SJSA1 (cell line): Measurements from ENCODE around the gene UMAD1. TPM values are rescaled to one million over a fixed set of nuclear protein-coding genes. Genes with fewer than 3 reads are reported as not detected.

Experiments
- DNase-seq, 2 experiments: peaks; one replicate each; pipeline ENCODE4 v3.0.0-alpha.2; 2015 to 2020; ENCODE audit warnings: low spot score in 2 of 2, low read depth in 1 of 2
- H3K27ac ChIP-seq: fragments of 250-450 bp; sonication (Bioruptor Pico); 2 replicates; pipeline ENCODE4 v1.5.1; 2020; ENCODE audit warnings: mild to moderate bottlenecking, moderate library complexity
- H3K27me3 ChIP-seq: fragments of 250-450 bp; sonication (Bioruptor Pico); replicated peaks from 2 replicates; pipeline ENCODE4 v1.5.1; 2020; ENCODE audit warnings: mild to moderate bottlenecking, moderate library complexity
- H3K36me3 ChIP-seq: fragments of 250-450 bp; sonication (Bioruptor Pico); 2 replicates; pipeline ENCODE4 v1.5.1; 2020; ENCODE audit warnings: mild to moderate bottlenecking
- H3K4me1 ChIP-seq: fragments of 250-450 bp; sonication (Bioruptor Pico); replicated peaks from 2 replicates; pipeline ENCODE4 v1.6.1; 2021; ENCODE audit warnings: mild to moderate bottlenecking
- H3K4me3 ChIP-seq: fragments of 250-450 bp; sonication (Bioruptor Pico); 2 replicates; pipeline ENCODE4 v1.5.1; 2020; ENCODE audit warnings: mild to moderate bottlenecking
- H3K9me3 ChIP-seq: fragments of 250-450 bp; sonication (Bioruptor Pico); replicated peaks from 2 replicates; pipeline ENCODE4 v1.5.1; 2020; ENCODE audit warnings: mild to moderate bottlenecking
- total RNA-seq: library from RNA; depleted of rRNA; stranded (reverse); fragments of >200 nt; shearing (Covaris generic); gene quantifications from 2 replicates; pipeline ENCODE4 v1.2.3, GENCODE V29; 2014

Gene UMAD1
- total RNA-seq, 1 experiment from 2014 or later: 19.3 TPM

DNA sequence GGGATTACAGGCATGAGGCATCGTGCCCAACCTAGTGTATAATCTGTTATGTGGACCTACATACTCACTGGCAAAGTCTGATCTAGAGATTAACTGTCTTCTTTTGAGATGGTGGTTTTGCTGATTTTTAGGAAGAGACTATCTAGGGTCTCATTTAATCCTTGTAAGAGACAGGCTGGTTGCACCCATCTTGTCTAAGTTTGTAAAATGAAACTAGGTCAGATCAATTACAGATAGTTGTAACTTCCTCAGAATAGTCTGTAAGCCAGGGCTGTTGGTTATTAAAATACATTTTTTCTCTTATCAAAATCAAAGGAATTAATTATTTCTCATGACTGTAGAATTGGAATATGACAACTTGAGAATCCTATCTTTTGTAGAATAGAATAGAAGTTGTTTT lies 142.4 kb downstream of the UMAD1 start:
- H3K4me3 ChIP-seq: no peak overlapping the region
- H3K36me3 ChIP-seq: no peaks in the 10 kb centered on the region
- H3K4me1 ChIP-seq: peaks cover 4% of the 10 kb centered on the region
- no peak for DNase-seq
- H3K9me3 ChIP-seq: no peaks in the 10 kb centered on the region
- H3K27ac ChIP-seq: no peak overlapping the region
- H3K27me3 ChIP-seq: no peaks in the 10 kb centered on the region

DNA sequence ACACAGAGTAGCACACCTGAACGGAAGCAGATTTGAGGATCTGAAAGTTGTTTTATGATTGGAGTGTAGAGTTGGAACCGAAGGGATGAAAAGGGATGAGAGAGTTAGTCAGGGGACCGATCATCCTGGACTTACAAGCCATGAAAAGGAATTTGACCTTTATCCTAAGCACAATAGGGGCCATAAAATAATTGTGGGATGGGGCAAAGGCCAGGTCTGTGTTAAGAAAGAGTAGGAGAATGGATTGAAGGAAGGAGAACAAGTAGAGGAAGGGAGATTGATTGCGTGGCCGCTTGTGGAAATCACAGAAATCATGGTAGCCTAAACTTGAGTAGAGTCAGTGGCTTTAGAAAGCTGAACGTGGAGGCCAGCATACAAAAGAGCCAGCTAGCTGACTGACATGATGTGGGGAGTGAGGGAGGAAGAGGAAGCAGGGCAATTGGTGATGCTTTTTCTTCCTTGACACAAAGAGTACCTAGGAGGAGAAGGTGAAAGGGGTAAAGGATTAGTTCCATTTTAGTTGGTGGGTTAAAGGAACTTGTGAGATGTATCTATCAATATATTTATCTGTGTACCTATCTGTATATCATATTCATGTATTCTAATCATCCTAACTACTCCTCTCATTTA lies 144.9 kb downstream of the UMAD1 start:
- H3K27me3 ChIP-seq: no peaks in the 10 kb centered on the region
- H3K9me3 ChIP-seq: no peaks in the 10 kb centered on the region
- H3K4me1 ChIP-seq: no peaks in the 10 kb centered on the region
- no peaks in the 10 kb centered on the region for H3K36me3 ChIP-seq
- no peak overlapping the region for H3K27ac ChIP-seq
- no peak overlapping the region for H3K4me3 ChIP-seq
- DNase-seq: no peak

DNA sequence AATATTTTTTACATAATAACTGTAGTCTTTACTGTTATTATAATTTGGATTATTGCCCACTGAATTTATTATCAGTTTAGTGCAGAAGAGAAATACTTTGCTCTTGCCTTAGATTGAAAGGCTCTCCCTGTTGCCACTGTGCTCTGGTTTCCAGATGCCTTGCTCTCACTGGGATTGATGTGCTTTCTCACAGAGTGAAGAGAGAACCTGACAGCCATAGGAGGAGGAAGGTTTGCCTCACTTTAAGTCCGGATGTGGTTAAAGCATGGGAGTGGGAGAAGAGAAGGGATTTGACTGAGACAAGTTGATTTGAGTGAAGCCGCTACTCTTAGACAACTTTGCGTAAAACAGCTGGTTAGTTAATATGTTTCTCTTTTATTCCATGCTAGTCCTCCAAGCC lies 146.0 kb downstream of the UMAD1 start:
- Histone ChIP-seq H3K27ac (no peak overlapping the region), H3K27me3 (no peaks in the 10 kb centered on the region), H3K4me3 (no peak overlapping the region), H3K36me3 (no peaks in the 10 kb centered on the region), H3K4me1 (no peaks in the 10 kb centered on the region), H3K9me3 (no peaks in the 10 kb centered on the region)
- no peak for DNase-seq

DNA sequence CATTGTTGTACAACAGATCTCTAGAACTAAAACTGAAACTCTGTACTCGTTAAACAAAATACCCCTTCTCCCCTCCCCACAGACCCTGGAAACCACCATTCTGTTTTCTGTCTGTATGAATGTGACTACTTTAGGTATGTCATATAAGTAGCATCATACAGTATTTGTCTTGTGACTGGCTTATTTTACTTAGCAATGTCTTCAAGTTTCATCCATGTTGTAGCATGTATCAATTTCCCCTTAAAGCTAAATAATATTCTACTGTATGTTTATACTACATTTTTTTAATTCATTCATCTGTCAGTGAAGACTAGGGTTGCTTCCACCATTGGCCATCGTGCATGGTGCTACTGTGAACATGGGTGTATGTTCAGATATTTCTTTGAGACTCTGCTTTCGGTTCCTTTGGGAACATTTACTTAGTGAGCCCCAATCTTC lies 149.0 kb downstream of the UMAD1 start:
- Histone ChIP-seq H3K27ac (no peak overlapping the region), H3K4me3 (no peak overlapping the region), H3K4me1 (no peaks in the 10 kb centered on the region), H3K36me3 (no peaks in the 10 kb centered on the region), H3K9me3 (no peaks in the 10 kb centered on the region), H3K27me3 (no peaks in the 10 kb centered on the region)
- no peak for DNase-seq

DNA sequence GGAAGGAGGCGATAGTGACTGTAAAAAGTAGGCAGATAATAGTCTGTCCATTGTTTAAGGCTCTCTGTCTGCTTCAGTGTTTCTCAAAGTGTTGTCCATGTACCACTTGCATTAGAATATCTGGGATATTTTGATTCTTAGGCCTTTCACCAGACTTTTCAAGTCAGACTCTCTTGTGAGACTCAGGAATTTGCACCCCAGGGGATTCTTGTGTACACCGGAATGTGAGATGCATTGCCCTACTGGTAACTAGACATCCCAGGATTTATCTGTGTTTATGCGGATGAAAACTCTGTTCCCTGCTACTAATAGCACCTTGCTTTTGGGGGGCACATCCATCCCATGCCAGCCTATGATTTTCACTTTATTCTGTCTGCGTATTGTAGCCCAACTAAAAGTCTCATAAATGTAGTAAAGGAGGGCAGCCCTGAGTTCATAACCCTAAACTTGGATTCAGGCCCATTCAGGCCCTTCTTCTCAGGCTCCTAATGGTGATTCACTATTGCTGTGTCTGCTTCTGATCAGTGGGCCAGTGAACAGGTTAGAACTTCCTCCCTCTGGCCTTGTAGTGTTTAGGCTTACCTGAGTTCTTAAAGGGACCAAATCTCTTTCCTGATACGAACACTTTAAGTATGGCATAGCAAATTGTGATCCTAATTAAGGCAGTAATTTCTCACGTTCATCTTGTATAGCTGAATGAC lies 149.6 kb downstream of the UMAD1 start:
- Histone ChIP-seq H3K27me3 (no peaks in the 10 kb centered on the region), H3K9me3 (no peaks in the 10 kb centered on the region), H3K27ac (no peak overlapping the region), H3K4me1 (no peaks in the 10 kb centered on the region), H3K36me3 (no peaks in the 10 kb centered on the region), H3K4me3 (no peak overlapping the region)
- no peak for DNase-seq

DNA sequence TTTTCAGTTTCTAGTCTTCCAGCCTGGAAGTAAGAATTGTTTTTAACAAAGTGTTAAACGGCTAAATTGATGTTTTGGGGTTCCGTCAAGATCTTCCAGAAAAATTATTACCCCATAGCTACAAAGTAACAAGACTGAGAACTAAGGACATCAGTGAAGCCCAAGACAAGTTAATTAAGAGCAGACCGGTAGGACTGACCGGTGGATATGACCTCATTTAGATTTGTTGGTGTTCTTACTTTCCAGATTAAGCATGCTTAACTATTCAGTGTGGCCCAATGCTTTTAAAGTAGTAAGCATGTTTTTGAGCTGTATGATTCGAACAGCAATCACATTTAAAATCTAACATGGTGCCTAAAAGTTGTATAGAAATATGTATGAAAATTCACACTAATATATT lies 151.0 kb downstream of the UMAD1 start:
- Histone ChIP-seq H3K4me3 (no peak overlapping the region), H3K27ac (no peak overlapping the region), H3K27me3 (no peaks in the 10 kb centered on the region), H3K36me3 (no peaks in the 10 kb centered on the region), H3K4me1 (peaks cover 5% of the 10 kb centered on the region; the same call in 1 of the 2 replicates), H3K9me3 (no peaks in the 10 kb centered on the region)
- DNase-seq: no peak

DNA sequence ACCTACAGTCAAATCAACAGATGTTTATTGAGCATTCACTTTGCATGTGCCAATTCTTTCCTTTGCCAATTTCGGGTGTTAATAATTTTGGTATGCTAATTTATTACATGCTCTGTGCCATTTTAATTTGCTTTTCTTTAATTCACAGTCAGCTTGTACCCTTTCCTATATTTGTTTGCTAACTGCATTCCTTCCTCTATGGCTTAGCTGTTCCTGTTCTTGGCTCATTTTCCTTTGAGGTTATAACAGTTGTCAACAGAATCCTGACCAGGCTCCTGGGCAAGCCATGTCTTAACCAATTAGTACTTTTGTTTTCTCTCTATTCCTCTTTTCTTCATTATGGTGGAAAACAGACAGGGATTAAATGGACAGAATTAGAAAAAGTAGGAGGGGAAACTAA lies 151.5 kb downstream of the UMAD1 start:
- Histone ChIP-seq H3K36me3 (no peaks in the 10 kb centered on the region), H3K4me1 (peaks cover 5% of the 10 kb centered on the region; the same call in 1 of the 2 replicates), H3K9me3 (no peaks in the 10 kb centered on the region), H3K4me3 (no peak overlapping the region), H3K27ac (no peak overlapping the region), H3K27me3 (no peaks in the 10 kb centered on the region)
- DNase-seq: no peak

DNA sequence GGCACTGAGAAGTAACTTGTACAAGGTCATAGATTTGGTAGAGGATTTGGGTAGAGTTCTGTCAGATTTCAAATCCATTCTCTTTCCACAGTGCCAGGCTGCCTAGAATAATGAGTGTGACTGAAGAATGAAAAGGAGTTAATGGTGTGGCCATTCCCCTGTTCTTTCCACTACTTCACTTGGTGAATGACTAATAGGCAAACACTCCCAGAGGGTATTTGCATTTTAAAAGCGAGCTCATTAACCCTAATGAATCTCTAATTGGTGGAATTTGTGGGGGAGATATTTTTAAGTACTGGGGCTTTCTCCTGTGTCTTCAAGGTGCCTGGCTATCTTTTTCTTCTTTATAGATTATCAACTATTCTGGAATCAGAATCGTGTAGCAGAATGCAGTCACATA lies 152.7 kb downstream of the UMAD1 start:
- Histone ChIP-seq H3K27me3 (no peaks in the 10 kb centered on the region), H3K4me1 (peaks cover 5% of the 10 kb centered on the region; the same call in 1 of the 2 replicates)

DNA sequence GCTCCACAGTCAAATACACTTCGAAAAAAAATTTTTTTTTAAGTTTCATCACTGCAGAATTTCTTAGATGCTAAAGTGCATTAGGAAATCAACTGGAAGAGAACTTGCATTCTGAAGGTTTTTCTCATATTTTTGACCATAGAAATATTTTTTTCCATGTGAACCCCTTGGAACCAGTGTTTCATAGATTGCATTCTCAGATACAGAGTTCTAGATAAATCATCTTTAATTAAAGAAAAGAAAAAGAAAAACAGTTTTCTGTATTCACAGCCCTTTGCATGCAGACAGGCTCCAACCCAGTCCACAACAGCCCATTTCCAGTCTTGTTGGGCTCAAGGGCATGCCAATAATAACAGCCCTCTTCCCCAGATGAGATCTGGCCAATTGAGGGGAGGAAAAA lies 153.4 kb downstream of the UMAD1 start:
- Histone ChIP-seq H3K4me1 (peaks cover 8% of the 10 kb centered on the region; the same call in 1 of the 2 replicates), H3K9me3 (no peaks in the 10 kb centered on the region), H3K36me3 (no peaks in the 10 kb centered on the region), H3K27ac (no peak overlapping the region), H3K4me3 (no peak overlapping the region), H3K27me3 (no peaks in the 10 kb centered on the region)
- no peak for DNase-seq

More for the DNA sequence above, 152.7 kb downstream of the UMAD1 start:
- Histone ChIP-seq H3K36me3 (no peaks in the 10 kb centered on the region), H3K4me3 (no peak overlapping the region), H3K9me3 (no peaks in the 10 kb centered on the region), H3K27ac (no peak overlapping the region)
- no peak for DNase-seq

DNA sequence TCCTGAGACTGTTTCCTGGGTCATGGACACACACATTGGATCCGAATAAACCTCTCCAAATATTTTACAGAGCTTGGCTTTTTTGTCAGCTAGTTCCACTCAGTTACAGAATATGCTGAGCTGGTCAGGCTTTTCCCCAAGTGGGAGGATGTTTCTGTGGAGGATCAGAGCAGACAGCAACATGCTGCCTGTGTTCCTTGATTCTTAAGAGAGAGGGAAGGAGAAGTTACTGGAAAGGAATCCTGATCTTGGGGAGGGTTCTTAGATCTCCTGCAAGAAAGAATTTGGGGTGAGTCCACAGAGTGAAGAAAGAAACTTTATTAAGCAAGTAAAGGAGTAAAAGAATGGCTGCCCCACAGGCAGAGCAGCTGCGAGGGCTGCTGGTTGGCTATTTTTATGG lies 154.7 kb downstream of the UMAD1 start:
- DNase-seq: no peak
- Histone ChIP-seq H3K36me3 (no peaks in the 10 kb centered on the region), H3K9me3 (no peaks in the 10 kb centered on the region), H3K4me1 (peaks cover 13% of the 10 kb centered on the region), H3K27me3 (no peaks in the 10 kb centered on the region), H3K27ac (no peak overlapping the region), H3K4me3 (no peak overlapping the region)

DNA sequence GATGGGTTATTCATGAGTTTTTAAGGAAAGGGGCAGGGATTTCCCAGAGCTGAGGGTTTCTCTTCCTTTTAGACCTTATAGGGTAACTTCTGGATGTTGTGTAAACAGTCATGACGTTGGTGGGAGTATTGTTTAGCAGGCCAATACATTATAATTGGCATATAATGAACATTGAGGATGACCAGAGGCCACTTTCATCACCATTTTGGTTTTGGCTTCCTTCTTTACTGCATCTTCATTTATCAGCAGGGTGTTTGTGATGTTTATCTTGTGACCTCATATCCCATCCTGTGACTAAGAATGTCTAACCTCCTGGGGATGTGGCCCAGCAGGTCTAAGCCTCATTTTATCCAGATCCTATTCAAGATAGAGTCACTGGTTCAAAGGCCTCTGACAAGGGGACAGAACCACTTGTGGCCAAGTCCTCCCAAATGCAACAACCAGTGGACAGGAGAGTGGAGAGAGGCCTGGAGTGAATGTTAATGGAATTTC lies 155.1 kb downstream of the UMAD1 start:
- Histone ChIP-seq H3K27ac (no peak overlapping the region), H3K36me3 (no peaks in the 10 kb centered on the region), H3K4me1 (peaks cover 13% of the 10 kb centered on the region), H3K4me3 (no peak overlapping the region), H3K9me3 (no peaks in the 10 kb centered on the region), H3K27me3 (no peaks in the 10 kb centered on the region)
- DNase-seq: no peak

DNA sequence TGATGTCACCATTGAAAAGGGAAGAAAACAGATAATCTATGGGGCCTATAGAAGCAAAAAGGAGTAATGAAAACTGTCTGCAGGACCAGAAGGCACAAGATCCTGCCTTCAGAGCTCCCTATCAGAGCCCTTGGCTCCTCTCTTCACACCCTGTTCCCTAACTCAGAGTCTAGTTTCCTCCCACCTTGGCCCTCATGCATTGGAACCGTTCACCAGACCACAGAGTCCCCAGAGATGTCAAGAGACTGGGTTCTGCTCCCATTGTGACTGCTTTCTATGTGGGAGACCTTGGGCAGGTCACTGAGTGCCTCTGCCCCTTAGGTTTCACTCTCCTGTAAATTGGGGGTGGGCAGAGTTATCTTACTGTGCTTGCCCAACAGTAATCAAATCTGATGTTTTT lies 158.0 kb downstream of the UMAD1 start:
- Histone ChIP-seq H3K4me3 (no peak overlapping the region), H3K27me3 (no peaks in the 10 kb centered on the region), H3K36me3 (no peaks in the 10 kb centered on the region), H3K4me1 (peaks cover 13% of the 10 kb centered on the region), H3K9me3 (no peaks in the 10 kb centered on the region), H3K27ac (no peak overlapping the region)
- no peak for DNase-seq

DNA sequence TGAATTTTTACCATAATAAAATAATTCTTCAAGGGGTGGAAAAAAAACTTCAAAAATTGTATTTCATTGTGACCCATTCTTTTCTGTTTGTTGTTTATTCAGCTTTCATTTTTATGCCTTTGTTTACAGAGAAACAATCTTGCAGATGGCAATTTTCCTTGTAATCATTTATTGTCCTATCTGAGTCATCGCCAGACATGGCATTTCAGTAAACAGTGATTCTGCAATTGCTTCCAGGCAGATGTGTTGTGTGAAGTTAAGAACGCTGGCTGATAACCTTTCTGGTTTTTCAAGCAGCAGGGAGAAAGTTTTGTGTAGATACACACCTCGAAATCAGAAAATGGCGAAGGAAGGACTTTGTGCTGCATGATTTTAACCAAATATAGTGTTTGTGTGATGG lies 158.6 kb downstream of the UMAD1 start:
- Histone ChIP-seq H3K27ac (no peak overlapping the region), H3K36me3 (no peaks in the 10 kb centered on the region), H3K4me1 (peaks cover 13% of the 10 kb centered on the region), H3K4me3 (no peak overlapping the region), H3K9me3 (no peaks in the 10 kb centered on the region), H3K27me3 (no peaks in the 10 kb centered on the region)
- DNase-seq: peak in 1 of 2 experiments; percentile 20

DNA sequence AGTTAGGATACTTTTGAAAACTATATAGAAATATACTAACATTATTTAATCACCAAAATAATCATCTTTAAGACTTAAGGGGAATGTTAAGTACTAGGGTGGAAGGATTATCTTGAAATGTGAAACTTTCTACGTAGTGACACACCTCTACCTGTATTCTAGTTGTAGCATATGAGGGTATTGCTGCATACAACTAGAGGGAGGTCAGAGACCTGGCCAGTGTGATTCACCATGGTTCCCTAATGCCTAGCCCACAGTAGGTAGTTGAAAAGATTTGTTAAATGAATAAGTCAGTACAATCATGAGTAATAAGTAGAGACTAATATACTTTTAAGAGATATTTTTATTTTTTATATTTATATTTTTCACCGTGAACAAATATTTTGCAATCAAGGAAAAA lies 162.0 kb downstream of the UMAD1 start:
- H3K9me3 ChIP-seq: no peaks in the 10 kb centered on the region
- DNase-seq: no peak
- H3K27me3 ChIP-seq: no peaks in the 10 kb centered on the region
- no peak overlapping the region for H3K4me3 ChIP-seq
- H3K27ac ChIP-seq: no peak overlapping the region
- H3K36me3 ChIP-seq: no peaks in the 10 kb centered on the region
- H3K4me1 ChIP-seq: peaks cover 9% of the 10 kb centered on the region
